B cell (primary cell): ENCODE data around the gene CELF2. TPM values are rescaled to one million over a fixed set of nuclear protein-coding genes. Genes with fewer than 3 reads are reported as not detected.

Experiments used
- ATAC-seq: fragments of 200-7000 bp; cut with Tn5 transposase; one replicate; pipeline ENCODE4 v1.10.0; 2021; ENCODE audit warnings: low read depth, mild to moderate bottlenecking, moderate number of reproducible peaks, moderate library complexity
- CTCF ChIA-PET: fragments of 350-600 bp; sonication (Branson Sonifier 250); formaldehyde crosslinking; loops from one replicate; lab custom pipeline; 2021; ENCODE audit warnings: antibody characterized with exemption, inconsistent platforms; lab: Charles Lee
- POLR2A ChIA-PET: fragments of 350-600 bp; sonication (Branson Sonifier 250); formaldehyde crosslinking; loops from one replicate; lab custom pipeline; 2021; ENCODE audit warnings: antibody characterized with exemption; lab: Charles Lee
- DNase-seq: peaks from one replicate; pipeline ENCODE4 v3.0.0; 2013
- H2AFZ ChIP-seq: 2 replicates; pipeline ENCODE4 v1.6.1; 2012; ENCODE audit warnings: mild to moderate bottlenecking, low read depth, low read length; ENCODE audit not compliant: insufficient read depth, poor library complexity, severe bottlenecking
- H3K27ac ChIP-seq, 2 donors: 1 replicate in 1 of 2; 2 replicates in 1 of 2; pipeline ENCODE4 v1.5.1; 2012 to 2013; ENCODE audit warnings: low read length in 2 of 2, mild to moderate bottlenecking in 2 of 2, moderate library complexity in 1 of 2
- H3K27me3 ChIP-seq, 4 experiments: fragments of 200-600 bp in 1 of 4; sonication (generic) in 1 of 4; replicated peaks in 1 of 4; 1 replicate in 2 of 4; 2 replicates in 2 of 4; pipeline versions ENCODE4 v1.6.1 to v1.7.0; 2013 to 2016; ENCODE audit warnings: low read length in 3 of 4, mild to moderate bottlenecking in 2 of 4, mixed read lengths in 1 of 4, moderate library complexity in 1 of 4; ENCODE audit not compliant: insufficient read depth in 4 of 4, control insufficient read depth in 3 of 4; ENCODE audit errors: control extremely low read depth in 1 of 4
- H3K36me3 ChIP-seq, 2 experiments: replicated peaks in 1 of 2; 1 replicate in 1 of 2; 2 replicates in 1 of 2; pipeline versions ENCODE4 v1.6.1 to v1.7.1; 2013; ENCODE audit warnings: low read length in 1 of 2; ENCODE audit not compliant: insufficient read depth in 2 of 2, control insufficient read depth in 1 of 2; ENCODE audit errors: control extremely low read depth in 1 of 2, extremely low read depth in 1 of 2
- H3K4me1 ChIP-seq, 2 donors: fragments of 200-600 bp in 1 of 2; sonication (generic) in 1 of 2; 1 replicate in 1 of 2; 2 replicates in 1 of 2; pipeline versions ENCODE4 v1.5.1 to v1.6.1; 2013 to 2017; ENCODE audit warnings: low read length in 2 of 2; ENCODE audit not compliant: control insufficient read depth in 2 of 2, insufficient read depth in 2 of 2
- H3K4me2 ChIP-seq: replicated peaks from 2 replicates; pipeline ENCODE3; 2012; ENCODE audit warnings: mild to moderate bottlenecking, low read depth, low read length; ENCODE audit not compliant: poor library complexity, severe bottlenecking
- H3K4me3 ChIP-seq, 5 experiments: fragments of 200-600 bp in 1 of 5; sonication (generic) in 1 of 5; 1 replicate in 3 of 5; 2 replicates in 2 of 5; pipeline versions ENCODE4 v1.5.1 to v1.7.0; 2011 to 2016; ENCODE audit warnings: low read length in 4 of 5, mild to moderate bottlenecking in 4 of 5, low read depth in 2 of 5, control low read depth in 1 of 5, moderate library complexity in 1 of 5; ENCODE audit not compliant: insufficient read depth in 1 of 5; ENCODE audit errors: control extremely low read depth in 1 of 5, extremely low read depth in 1 of 5
- H3K79me2 ChIP-seq: fragments of 200-600 bp; sonication (generic); one replicate; pipeline ENCODE4 v1.6.0; 2016; ENCODE audit warnings: low read length; ENCODE audit not compliant: control insufficient read depth, insufficient read depth
- H3K9ac ChIP-seq: fragments of 200-600 bp; sonication (generic); 2 replicates; pipeline ENCODE4 v1.6.1; 2017; ENCODE audit warnings: mild to moderate bottlenecking, low read length, moderate library complexity
- H3K9me3 ChIP-seq, 3 donors: one replicate each; pipeline versions ENCODE4 v1.6.1 to v1.7.1; 2013; ENCODE audit warnings: low read length in 2 of 3; ENCODE audit not compliant: control insufficient read depth in 2 of 3, insufficient read depth in 1 of 3; ENCODE audit errors: control extremely low read depth in 1 of 3
- H4K20me1 ChIP-seq: 2 replicates; pipeline ENCODE4 v1.6.0; 2012; ENCODE audit warnings: mild to moderate bottlenecking, low read length; ENCODE audit not compliant: insufficient read depth, control insufficient read depth, poor library complexity, severe bottlenecking
- H3K27ac Mint-ChIP-seq: one replicate; pipeline ENCODE4 v1.8.0; 2021; ENCODE audit warnings: mixed read lengths
- H3K27me3 Mint-ChIP-seq: one replicate; pipeline ENCODE4 v1.8.0; 2021; ENCODE audit warnings: mixed read lengths
- H3K4me1 Mint-ChIP-seq: one replicate; pipeline ENCODE4 v1.8.0; 2021; ENCODE audit warnings: mixed read lengths
- H3K4me3 Mint-ChIP-seq: one replicate; pipeline ENCODE4 v1.8.0; 2021; ENCODE audit warnings: mixed read lengths
- H3K9me3 Mint-ChIP-seq: one replicate; pipeline ENCODE4 v1.8.0; 2022; ENCODE audit warnings: mixed read lengths; ENCODE audit not compliant: insufficient read depth
- CTCF ChIP-seq: fragments of 200-600 bp; IDR thresholded peaks from one replicate; pipeline ENCODE4 v1.8.0; 2022; ENCODE audit warnings: antibody characterized with exemption, mild to moderate bottlenecking
- EZH2 ChIP-seq: IDR thresholded peaks from 2 replicates; pipeline ENCODE4 v1.6.1; 2012; ENCODE audit warnings: borderline replicate concordance, low read depth, mild to moderate bottlenecking, moderate library complexity, low read length; ENCODE audit not compliant: insufficient read depth, poor library complexity, severe bottlenecking
- WGBS: methylation state at CpG from one replicate; pipeline ENCODE4 v1.1.5; 2013; ENCODE audit warnings: missing lambda C conversion rate; ENCODE audit not compliant: insufficient coverage; 5-methylcytosine and 5-hydroxymethylcytosine counted together
- intact Hi-C: fragments of 100-400 bp; cut with micrococcal nuclease; formaldehyde crosslinking; loops from one replicate; pipeline ENCODE4 v1.10.0; 2022
- polyA plus RNA-seq: library from polyadenylated mRNA; depleted of rRNA; stranded (reverse); fragments of >200 nt; gene quantifications from 2 replicates; pipeline ENCODE4 v1.2.3, GENCODE V29; 2012
- total RNA-seq, 2 donors: library from RNA; stranded (reverse); fragments of 120-200 nt in 1 of 2; gene quantifications; 1 replicate in 1 of 2; 2 replicates in 1 of 2; pipeline versions ENCODE4 v1.2.3 to v1.2.4, GENCODE V29; 2013 to 2022

CELF2 gene
- total and polyA plus RNA-seq, 2 donors (not counting 1 experiment from before 2014, with no cell fraction given): 59.5 to 112 TPM

DNA sequence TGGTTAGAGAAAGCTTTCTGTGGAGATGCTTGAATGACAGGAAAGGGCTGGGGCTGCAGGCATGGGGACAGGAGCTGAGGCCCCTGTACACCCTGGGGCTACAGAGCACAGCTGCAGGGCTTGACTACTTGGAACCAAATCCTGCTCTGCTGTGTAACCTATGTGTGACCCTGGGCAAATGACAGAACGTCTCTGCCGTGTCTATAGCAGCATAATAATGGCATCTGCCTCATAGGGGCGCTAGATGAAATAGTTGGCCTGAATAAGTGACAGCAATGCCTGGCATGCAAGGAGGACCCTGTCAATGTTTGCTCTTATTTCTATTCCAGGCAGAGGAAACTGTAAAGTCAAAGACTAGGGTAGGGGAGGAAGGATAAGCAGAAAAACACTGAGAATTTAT lies 339.8 kb downstream of the CELF2 start:
- Histone ChIP-seq H3K36me3 (no peaks in the 10 kb centered on the region), H3K4me2 (no peak overlapping the region), H3K9me3 (peaks cover 0 to 6% (median 0%) of the 10 kb centered on the region in 3 donors), H2AFZ (no peak overlapping the region), H3K27ac (no peak overlapping the region), H4K20me1 (no peaks in the 10 kb centered on the region), H3K9ac (no peak overlapping the region), H3K79me2 (no peaks in the 10 kb centered on the region), H3K4me1 (no peaks in the 10 kb centered on the region), H3K27me3 (peaks cover 0 to 6% (median 0%) of the 10 kb centered on the region in 4 experiments), H3K4me3 (no peak overlapping the region)
- DNase-seq: no peak
- no peak overlapping the region for H3K27ac Mint-ChIP-seq
- ChIA-PET CTCF (no interaction called here), POLR2A (no interaction called here)
- H3K4me1 Mint-ChIP-seq: no peaks in the 10 kb centered on the region
- peaks cover 6% of the 10 kb centered on the region for H3K27me3 Mint-ChIP-seq
- H3K9me3 Mint-ChIP-seq: no peaks in the 10 kb centered on the region
- no peak overlapping the region for H3K4me3 Mint-ChIP-seq
- TF ChIP-seq CTCF (no peak), EZH2 (no peak)
- no peak for ATAC-seq
- intact Hi-C loops: no loop called here
- WGBS: 90% methylated on average over 2 of the region's 3 CpGs

GRCh38 chr10:11358011-11358410 lies 340.3 kb downstream of the CELF2 start:
- Mint-ChIP-seq H3K9me3 (no peaks in the 10 kb centered on the region), H3K4me3 (no peak overlapping the region), H3K27ac (no peak overlapping the region), H3K4me1 (no peaks in the 10 kb centered on the region), H3K27me3 (peaks cover 6% of the 10 kb centered on the region)
- no peak overlapping the region for H3K4me2 ChIP-seq
- H3K4me1 ChIP-seq: no peaks in the 10 kb centered on the region
- no peaks in the 10 kb centered on the region for H4K20me1 ChIP-seq
- H3K79me2 ChIP-seq: no peaks in the 10 kb centered on the region
- peaks cover 0 to 6% (median 0%) of the 10 kb centered on the region in 4 experiments for H3K27me3 ChIP-seq
- no peak overlapping the region for H2AFZ ChIP-seq
- no peak overlapping the region for H3K4me3 ChIP-seq
- WGBS: 33% methylated on average over 2 of the region's 3 CpGs
- H3K9ac ChIP-seq: no peak overlapping the region
- no peaks in the 10 kb centered on the region for H3K36me3 ChIP-seq
- DNase-seq (no peak), ATAC-seq (no peak)
- peaks cover 0 to 7% (median 0%) of the 10 kb centered on the region in 3 donors for H3K9me3 ChIP-seq
- TF ChIP-seq EZH2: no peak
- TF ChIP-seq CTCF: no peak
- CTCF ChIA-PET: no interaction called here
- no peak overlapping the region for H3K27ac ChIP-seq
- intact Hi-C loops: no loop called here
- POLR2A ChIA-PET: no interaction called here
